GM21447 (cell line): ENCODE data around the gene TAF9B.
"Not testable (repeated sequence)": the region's sequence is repeated elsewhere in the genome, so short reads cannot be mapped to it uniquely, and the experiment has no call there.

Experiments used
- ATAC-seq: cut with Tn5 transposase; IDR thresholded peaks from one replicate; pipeline ENCODE4 v1.9.1; 2021; ENCODE audit not compliant: unreplicated experiment

Gene TAF9B

GRCh38 chrX:78139160-78140123 is at the start of gene TAF9B:
TSS of gene TAF9B (minus strand) at chrX:78139650. CDS start at chrX:78139611, 39 bp downstream.
- peak; percentile 93 for ATAC-seq

GRCh38 chrX:78182881-78183280 is 43.4 kb upstream of the TAF9B start:
- no peak for ATAC-seq

- ATAC-seq: no peak
Measured at GRCh38 chrX:78181307-78181706, 41.9 kb upstream of the TAF9B start.

- ATAC-seq: no peak
Measured at GRCh38 chrX:78168065-78168464, 28.6 kb upstream of the TAF9B start.

GRCh38 chrX:78165425-78165824 is 26.0 kb upstream of the TAF9B start:
- ATAC-seq: no peak

- not testable (repeated sequence) for ATAC-seq
Measured at GRCh38 chrX:78163175-78163574, 23.7 kb upstream of the TAF9B start.

GRCh38 chrX:78160711-78161110 is 21.3 kb upstream of the TAF9B start:
- not testable (repeated sequence) for ATAC-seq

GRCh38 chrX:78157846-78158245 is 18.4 kb upstream of the TAF9B start:
- ATAC-seq: not testable (repeated sequence)

GRCh38 chrX:78157373-78157772 is 17.9 kb upstream of the TAF9B start:
- not testable (repeated sequence) for ATAC-seq

GRCh38 chrX:78147002-78147540 is 7.6 kb upstream of the TAF9B start:
- ATAC-seq: not testable (repeated sequence)

GRCh38 chrX:78140206-78140605 is 756 bp upstream of the TAF9B start:
- no peak for ATAC-seq

- ATAC-seq: no peak
Measured at GRCh38 chrX:78133238-78133960, 6.1 kb downstream of the TAF9B start.

GRCh38 chrX:78131117-78131516 is 8.3 kb downstream of the TAF9B start:
- ATAC-seq: no peak

- ATAC-seq: no peak
Measured at GRCh38 chrX:78130396-78130795, 9.1 kb downstream of the TAF9B start.

GRCh38 chrX:78129714-78130113 is 9.7 kb downstream of the TAF9B start:
- no peak for ATAC-seq

GRCh38 chrX:78125781-78126180 is 13.7 kb downstream of the TAF9B start:
- ATAC-seq: not testable (repeated sequence)

GRCh38 chrX:78125148-78125547 is 14.3 kb downstream of the TAF9B start:
- ATAC-seq: no peak

GRCh38 chrX:78124307-78124706 is 15.1 kb downstream of the TAF9B start:
- no peak for ATAC-seq

- ATAC-seq: no peak
Measured at GRCh38 chrX:78123190-78123589, 16.3 kb downstream of the TAF9B start.

GRCh38 chrX:78119521-78120227 is 19.8 kb downstream of the TAF9B start:
- ATAC-seq: no peak

GRCh38 chrX:78118628-78119027 is 20.8 kb downstream of the TAF9B start:
- ATAC-seq: no peak
